HEK293 (cell line): ENCODE results near the gene TRAF7.

Experiments used
- HOXC10 ChIP-seq: sonication (generic); formaldehyde crosslinking; IDR thresholded peaks from 2 replicates; pipeline ENCODE4 v1.8.1; 2023; ENCODE audit warnings: mild to moderate bottlenecking, missing genetic modification reagents
- KLF1 ChIP-seq: fragments of 450-650 bp; formaldehyde crosslinking; IDR thresholded peaks from 2 replicates; pipeline ENCODE4 v1.5.1; 2016; ENCODE audit warnings: missing biosample characterization, missing genetic modification characterization
- KLF9 ChIP-seq: fragments of 450-650 bp; formaldehyde crosslinking; IDR thresholded peaks from 2 replicates; pipeline ENCODE4 v1.5.1; 2016; ENCODE audit warnings: missing biosample characterization, missing genetic modification characterization, low read depth
- SP2 ChIP-seq: fragments of 450-650 bp; formaldehyde crosslinking; IDR thresholded peaks from 2 replicates; pipeline ENCODE4 v1.5.1; 2016; ENCODE audit warnings: missing biosample characterization, missing genetic modification characterization
- SP7 ChIP-seq: fragments of 450-650 bp; formaldehyde crosslinking; IDR thresholded peaks from 2 replicates; pipeline ENCODE4 v1.5.1; 2016; ENCODE audit warnings: missing biosample characterization, missing genetic modification characterization
- YY1 ChIP-seq: fragments of 450-650 bp; formaldehyde crosslinking; IDR thresholded peaks from 2 replicates; pipeline ENCODE4 v1.5.1; 2018; ENCODE audit warnings: missing biosample characterization, missing genetic modification characterization
- ZBTB17 ChIP-seq: fragments of 450-650 bp; formaldehyde crosslinking; IDR thresholded peaks from 2 replicates; pipeline ENCODE4 v1.5.1; 2016; ENCODE audit warnings: missing biosample characterization, missing genetic modification characterization
- ZFP37 ChIP-seq: fragments of 450-650 bp; formaldehyde crosslinking; IDR thresholded peaks from 2 replicates; pipeline ENCODE4 v1.5.1; 2016; ENCODE audit warnings: missing biosample characterization, missing genetic modification characterization
- ZFP41 ChIP-seq: fragments of 450-650 bp; formaldehyde crosslinking; IDR thresholded peaks from 2 replicates; pipeline ENCODE4 v1.5.1; 2016; ENCODE audit warnings: missing biosample characterization, missing genetic modification characterization, borderline replicate concordance
- ZFP69B ChIP-seq: fragments of 450-650 bp; formaldehyde crosslinking; IDR thresholded peaks from 2 replicates; pipeline ENCODE4 v1.5.1; 2016; ENCODE audit warnings: missing biosample characterization, missing genetic modification characterization
- ZIC2 ChIP-seq: fragments of 450-650 bp; formaldehyde crosslinking; IDR thresholded peaks from 2 replicates; pipeline ENCODE4 v1.5.1; 2016; ENCODE audit warnings: missing biosample characterization, missing genetic modification characterization
- ZNF121 ChIP-seq: fragments of 450-650 bp; formaldehyde crosslinking; IDR thresholded peaks from 2 replicates; pipeline ENCODE4 v1.5.1; 2016; ENCODE audit warnings: missing biosample characterization, missing genetic modification characterization
- ZNF184 ChIP-seq: fragments of 450-650 bp; IDR thresholded peaks from 2 replicates; pipeline ENCODE4 v1.5.1; 2018; ENCODE audit warnings: missing biosample characterization, mild to moderate bottlenecking, missing genetic modification characterization
- ZNF24 ChIP-seq: fragments of 450-650 bp; formaldehyde crosslinking; IDR thresholded peaks from 2 replicates; pipeline ENCODE4 v1.5.1; 2016; ENCODE audit warnings: missing biosample characterization, missing genetic modification characterization
- ZNF335 ChIP-seq: fragments of 450-650 bp; formaldehyde crosslinking; conservative IDR thresholded peaks from 2 replicates; pipeline ENCODE4 v1.5.1; 2016; ENCODE audit warnings: missing biosample characterization, missing genetic modification characterization
- ZNF354C ChIP-seq: fragments of 450-650 bp; formaldehyde crosslinking; IDR thresholded peaks from 2 replicates; pipeline ENCODE4 v1.5.1; 2016; ENCODE audit warnings: missing biosample characterization, missing genetic modification characterization, low read depth, borderline replicate concordance
- ZNF555 ChIP-seq: fragments of 450-650 bp; formaldehyde crosslinking; conservative IDR thresholded peaks from 2 replicates; pipeline ENCODE4 v1.5.1; 2017; ENCODE audit warnings: missing biosample characterization, mild to moderate bottlenecking, missing genetic modification characterization, inconsistent platforms
- ZNF610 ChIP-seq: fragments of 450-650 bp; formaldehyde crosslinking; IDR thresholded peaks from 2 replicates; pipeline ENCODE4 v1.5.1; 2016; ENCODE audit warnings: missing biosample characterization, missing genetic modification characterization, borderline replicate concordance
- ZNF623 ChIP-seq: fragments of 450-650 bp; formaldehyde crosslinking; IDR thresholded peaks from 2 replicates; pipeline ENCODE4 v1.5.1; 2016; ENCODE audit warnings: missing biosample characterization, missing genetic modification characterization
- ZNF677 ChIP-seq: fragments of 450-650 bp; IDR thresholded peaks from 2 replicates; pipeline ENCODE4 v1.5.0; 2018; ENCODE audit warnings: missing biosample characterization, mild to moderate bottlenecking, missing genetic modification characterization, moderate library complexity
- ZNF707 ChIP-seq: fragments of 450-650 bp; formaldehyde crosslinking; IDR thresholded peaks from 2 replicates; pipeline ENCODE4 v1.5.1; 2016; ENCODE audit warnings: missing biosample characterization, missing genetic modification characterization
- ZNF776 ChIP-seq: fragments of 450-650 bp; formaldehyde crosslinking; IDR thresholded peaks from 2 replicates; pipeline ENCODE4 v1.5.0; 2017; ENCODE audit warnings: missing biosample characterization, missing genetic modification characterization, borderline replicate concordance
- TF ChIP-seq, protein P1 (sequence below): fragments of 450-650 bp; formaldehyde crosslinking; IDR thresholded peaks from 2 replicates; pipeline ENCODE4 v1.5.1; 2016; ENCODE audit warnings: missing biosample characterization, missing genetic modification characterization
- TF ChIP-seq, protein P2 (sequence below): fragments of 450-650 bp; formaldehyde crosslinking; IDR thresholded peaks from 2 replicates; pipeline ENCODE4 v1.5.1; 2016; ENCODE audit warnings: missing biosample characterization, missing genetic modification characterization
- TF ChIP-seq, protein P3 (sequence below): fragments of 450-650 bp; formaldehyde crosslinking; conservative IDR thresholded peaks from 2 replicates; pipeline ENCODE4 v1.5.1; 2016; ENCODE audit warnings: low read depth, missing biosample characterization, missing genetic modification characterization
- TF ChIP-seq, protein P4 (sequence below): fragments of 450-650 bp; formaldehyde crosslinking; IDR thresholded peaks from 2 replicates; pipeline ENCODE4 v1.5.1; 2016; ENCODE audit warnings: missing biosample characterization, missing genetic modification characterization
- TF ChIP-seq, protein P5 (sequence below): fragments of 450-650 bp; formaldehyde crosslinking; IDR thresholded peaks from 2 replicates; pipeline ENCODE4 v1.5.1; 2016; ENCODE audit warnings: missing biosample characterization, missing genetic modification characterization

Gene TRAF7

DNA sequence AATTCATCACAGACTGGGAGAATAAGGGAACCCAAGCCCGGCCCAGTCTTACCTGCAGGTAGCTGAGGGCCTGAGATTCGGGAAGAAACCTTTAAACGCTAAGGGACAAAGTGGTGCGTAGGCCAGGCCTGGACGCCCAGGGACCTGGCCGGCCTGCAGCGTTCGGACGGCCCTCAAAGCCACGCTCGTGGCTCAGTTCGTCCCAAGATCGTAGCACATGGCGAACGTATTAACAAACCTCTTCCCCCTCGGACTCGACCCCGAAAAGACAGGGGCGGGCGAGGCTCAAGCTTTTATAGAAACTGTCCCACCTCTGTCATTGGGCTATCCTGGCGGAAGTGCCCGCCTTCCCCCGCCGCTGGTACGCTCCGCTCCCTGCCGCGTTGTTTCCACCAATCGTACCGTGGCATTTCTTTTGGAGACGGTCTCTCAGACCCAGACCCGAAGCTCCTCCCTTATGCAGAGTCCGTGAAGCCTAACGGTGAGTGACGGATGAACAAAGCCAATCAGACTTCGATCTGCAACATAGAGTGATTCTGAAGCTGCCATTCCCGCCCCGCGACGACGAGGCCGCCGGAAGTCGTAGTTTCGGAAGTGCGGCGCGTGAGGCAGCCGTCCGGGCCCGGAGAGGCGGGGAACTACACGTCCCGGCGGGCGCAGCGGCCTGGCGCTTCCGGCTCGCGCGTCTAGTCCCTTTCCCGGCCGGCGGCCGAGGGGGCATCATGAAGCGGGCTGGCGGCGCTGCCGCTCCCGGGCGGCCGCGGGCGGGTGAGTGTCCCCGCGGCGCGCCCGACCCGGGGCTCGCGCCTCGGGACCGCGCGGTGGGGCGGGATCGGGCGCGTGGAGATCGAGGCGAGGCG, at the start of gene TRAF7 (continued):
- TF ChIP-seq, protein P1, sequence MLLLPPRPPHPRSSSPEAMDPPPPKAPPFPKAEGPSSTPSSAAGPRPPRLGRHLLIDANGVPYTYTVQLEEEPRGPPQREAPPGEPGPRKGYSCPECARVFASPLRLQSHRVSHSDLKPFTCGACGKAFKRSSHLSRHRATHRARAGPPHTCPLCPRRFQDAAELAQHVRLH = peak; percentile 71; the same call in 1 of the 2 replicates
- 0 out of 2 replicates have a peak, but pooled peaks have one; percentile 21 for TF ChIP-seq ZNF184
- peak; percentile 75 for TF ChIP-seq SP7 (tag by site-specific recombination)
- no peak for TF ChIP-seq ZNF335 (tag by site-specific recombination)
- TF ChIP-seq ZFP69B (tag by site-specific recombination) = 0 out of 2 replicates have a peak, but pooled peaks have one; percentile 43
- TF ChIP-seq, protein P2, sequence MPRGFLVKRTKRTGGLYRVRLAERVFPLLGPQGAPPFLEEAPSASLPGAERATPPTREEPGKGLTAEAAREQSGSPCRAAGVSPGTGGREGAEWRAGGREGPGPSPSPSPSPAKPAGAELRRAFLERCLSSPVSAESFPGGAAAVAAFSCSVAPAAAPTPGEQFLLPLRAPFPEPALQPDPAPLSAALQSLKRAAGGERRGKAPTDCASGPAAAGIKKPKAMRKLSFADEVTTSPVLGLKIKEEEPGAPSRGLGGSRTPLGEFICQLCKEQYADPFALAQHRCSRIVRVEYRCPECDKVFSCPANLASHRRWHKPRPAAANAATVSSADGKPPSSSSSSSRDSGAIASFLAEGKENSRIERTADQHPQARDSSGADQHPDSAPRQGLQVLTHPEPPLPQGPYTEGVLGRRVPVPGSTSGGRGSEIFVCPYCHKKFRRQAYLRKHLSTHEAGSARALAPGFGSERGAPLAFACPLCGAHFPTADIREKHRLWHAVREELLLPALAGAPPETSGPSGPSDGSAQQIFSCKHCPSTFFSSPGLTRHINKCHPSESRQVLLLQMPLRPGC (tag by site-specific recombination) = peak; percentile 36; the same call in 1 of the 2 replicates
- peak; percentile 53 for TF ChIP-seq KLF1 (tag by site-specific recombination)
- TF ChIP-seq ZNF24 (tag by site-specific recombination) = no peak
- TF ChIP-seq, protein P3, sequence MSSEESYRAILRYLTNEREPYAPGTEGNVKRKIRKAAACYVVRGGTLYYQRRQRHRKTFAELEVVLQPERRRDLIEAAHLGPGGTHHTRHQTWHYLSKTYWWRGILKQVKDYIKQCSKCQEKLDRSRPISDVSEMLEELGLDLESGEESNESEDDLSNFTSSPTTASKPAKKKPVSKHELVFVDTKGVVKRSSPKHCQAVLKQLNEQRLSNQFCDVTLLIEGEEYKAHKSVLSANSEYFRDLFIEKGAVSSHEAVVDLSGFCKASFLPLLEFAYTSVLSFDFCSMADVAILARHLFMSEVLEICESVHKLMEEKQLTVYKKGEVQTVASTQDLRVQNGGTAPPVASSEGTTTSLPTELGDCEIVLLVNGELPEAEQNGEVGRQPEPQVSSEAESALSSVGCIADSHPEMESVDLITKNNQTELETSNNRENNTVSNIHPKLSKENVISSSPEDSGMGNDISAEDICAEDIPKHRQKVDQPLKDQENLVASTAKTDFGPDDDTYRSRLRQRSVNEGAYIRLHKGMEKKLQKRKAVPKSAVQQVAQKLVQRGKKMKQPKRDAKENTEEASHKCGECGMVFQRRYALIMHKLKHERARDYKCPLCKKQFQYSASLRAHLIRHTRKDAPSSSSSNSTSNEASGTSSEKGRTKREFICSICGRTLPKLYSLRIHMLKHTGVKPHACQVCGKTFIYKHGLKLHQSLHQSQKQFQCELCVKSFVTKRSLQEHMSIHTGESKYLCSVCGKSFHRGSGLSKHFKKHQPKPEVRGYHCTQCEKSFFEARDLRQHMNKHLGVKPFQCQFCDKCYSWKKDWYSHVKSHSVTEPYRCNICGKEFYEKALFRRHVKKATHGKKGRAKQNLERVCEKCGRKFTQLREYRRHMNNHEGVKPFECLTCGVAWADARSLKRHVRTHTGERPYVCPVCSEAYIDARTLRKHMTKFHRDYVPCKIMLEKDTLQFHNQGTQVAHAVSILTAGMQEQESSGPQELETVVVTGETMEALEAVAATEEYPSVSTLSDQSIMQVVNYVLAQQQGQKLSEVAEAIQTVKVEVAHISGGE (tag by site-specific recombination) = peak; percentile 78
- TF ChIP-seq ZFP37 (tag by site-specific recombination) = peak; percentile 78
- TF ChIP-seq KLF9 (tag by site-specific recombination) = peak; percentile 61; the same call in 1 of the 2 replicates
- no peak for TF ChIP-seq ZNF121 (tag by site-specific recombination)
- TF ChIP-seq ZIC2 = no peak; the same call in 1 of the 2 replicates
- no peak for TF ChIP-seq ZNF555 (tag by site-specific recombination)
- TF ChIP-seq, protein P4, sequence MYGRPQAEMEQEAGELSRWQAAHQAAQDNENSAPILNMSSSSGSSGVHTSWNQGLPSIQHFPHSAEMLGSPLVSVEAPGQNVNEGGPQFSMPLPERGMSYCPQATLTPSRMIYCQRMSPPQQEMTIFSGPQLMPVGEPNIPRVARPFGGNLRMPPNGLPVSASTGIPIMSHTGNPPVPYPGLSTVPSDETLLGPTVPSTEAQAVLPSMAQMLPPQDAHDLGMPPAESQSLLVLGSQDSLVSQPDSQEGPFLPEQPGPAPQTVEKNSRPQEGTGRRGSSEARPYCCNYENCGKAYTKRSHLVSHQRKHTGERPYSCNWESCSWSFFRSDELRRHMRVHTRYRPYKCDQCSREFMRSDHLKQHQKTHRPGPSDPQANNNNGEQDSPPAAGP = peak; percentile 96
- TF ChIP-seq ZFP41 (tag by site-specific recombination) = 0 out of 2 replicates have a peak, but pooled peaks have one; percentile 15
- TF ChIP-seq ZBTB17 (tag by site-specific recombination) = peak; percentile 53
- TF ChIP-seq, protein P5, sequence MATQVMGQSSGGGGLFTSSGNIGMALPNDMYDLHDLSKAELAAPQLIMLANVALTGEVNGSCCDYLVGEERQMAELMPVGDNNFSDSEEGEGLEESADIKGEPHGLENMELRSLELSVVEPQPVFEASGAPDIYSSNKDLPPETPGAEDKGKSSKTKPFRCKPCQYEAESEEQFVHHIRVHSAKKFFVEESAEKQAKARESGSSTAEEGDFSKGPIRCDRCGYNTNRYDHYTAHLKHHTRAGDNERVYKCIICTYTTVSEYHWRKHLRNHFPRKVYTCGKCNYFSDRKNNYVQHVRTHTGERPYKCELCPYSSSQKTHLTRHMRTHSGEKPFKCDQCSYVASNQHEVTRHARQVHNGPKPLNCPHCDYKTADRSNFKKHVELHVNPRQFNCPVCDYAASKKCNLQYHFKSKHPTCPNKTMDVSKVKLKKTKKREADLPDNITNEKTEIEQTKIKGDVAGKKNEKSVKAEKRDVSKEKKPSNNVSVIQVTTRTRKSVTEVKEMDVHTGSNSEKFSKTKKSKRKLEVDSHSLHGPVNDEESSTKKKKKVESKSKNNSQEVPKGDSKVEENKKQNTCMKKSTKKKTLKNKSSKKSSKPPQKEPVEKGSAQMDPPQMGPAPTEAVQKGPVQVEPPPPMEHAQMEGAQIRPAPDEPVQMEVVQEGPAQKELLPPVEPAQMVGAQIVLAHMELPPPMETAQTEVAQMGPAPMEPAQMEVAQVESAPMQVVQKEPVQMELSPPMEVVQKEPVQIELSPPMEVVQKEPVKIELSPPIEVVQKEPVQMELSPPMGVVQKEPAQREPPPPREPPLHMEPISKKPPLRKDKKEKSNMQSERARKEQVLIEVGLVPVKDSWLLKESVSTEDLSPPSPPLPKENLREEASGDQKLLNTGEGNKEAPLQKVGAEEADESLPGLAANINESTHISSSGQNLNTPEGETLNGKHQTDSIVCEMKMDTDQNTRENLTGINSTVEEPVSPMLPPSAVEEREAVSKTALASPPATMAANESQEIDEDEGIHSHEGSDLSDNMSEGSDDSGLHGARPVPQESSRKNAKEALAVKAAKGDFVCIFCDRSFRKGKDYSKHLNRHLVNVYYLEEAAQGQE (tag by site-specific recombination) = peak; percentile 0; the same call in 1 of the 2 replicates
- TF ChIP-seq HOXC10 (CRISPR knock-in tag) = peak; percentile 90; the same call in 1 of the 2 replicates
- TF ChIP-seq SP2 (tag by site-specific recombination) = peak; percentile 99
- no peak for TF ChIP-seq ZNF707 (tag by site-specific recombination)
- no peak for TF ChIP-seq ZNF354C (tag by site-specific recombination)
- TF ChIP-seq ZNF677 (tag by site-specific recombination) = 0 out of 2 replicates have a peak, but pooled peaks have one; percentile 0
- peak; percentile 30; the same call in 1 of the 2 replicates for TF ChIP-seq ZNF623 (tag by site-specific recombination)
- TF ChIP-seq YY1 (tag by site-specific recombination) = peak; percentile 65
- peak; percentile 25; the same call in 1 of the 2 replicates for TF ChIP-seq ZNF610 (tag by site-specific recombination)
- no peak for TF ChIP-seq ZNF776 (tag by site-specific recombination)
